GM06990 (cell line): ENCODE results near the gene NIM1K.
"Not testable (repeated sequence)": the region's sequence is repeated elsewhere in the genome, so short reads cannot be mapped to it uniquely, and the experiment has no call there.

Experiments
- DNase-seq: peaks from one replicate; pipeline ENCODE4 v3.0.0-alpha.2; 2011; ENCODE audit not compliant: insufficient read length; ENCODE audit errors: extremely low read depth
- H3K27me3 ChIP-seq: replicated peaks from 2 replicates; pipeline ENCODE4 v1.6.0; 2011; ENCODE audit warnings: low read length; ENCODE audit not compliant: control insufficient read depth, insufficient read depth
- H3K36me3 ChIP-seq: 2 replicates; pipeline ENCODE4 v1.5.1; 2011; ENCODE audit warnings: low read length; ENCODE audit not compliant: control insufficient read depth, insufficient read depth
- H3K4me3 ChIP-seq: replicated peaks from 2 replicates; pipeline ENCODE4 v1.5.1; 2011; ENCODE audit warnings: low read depth, mild to moderate bottlenecking, control low read depth, low read length
- TF ChIP-seq, protein P1 (sequence below): IDR thresholded peaks from 2 replicates; pipeline ENCODE4 v1.5.1; 2011; ENCODE audit warnings: low read length, control low read depth, mild to moderate bottlenecking, inconsistent platforms; ENCODE audit not compliant: insufficient read depth, poor library complexity, severe bottlenecking

Gene NIM1K

DNA sequence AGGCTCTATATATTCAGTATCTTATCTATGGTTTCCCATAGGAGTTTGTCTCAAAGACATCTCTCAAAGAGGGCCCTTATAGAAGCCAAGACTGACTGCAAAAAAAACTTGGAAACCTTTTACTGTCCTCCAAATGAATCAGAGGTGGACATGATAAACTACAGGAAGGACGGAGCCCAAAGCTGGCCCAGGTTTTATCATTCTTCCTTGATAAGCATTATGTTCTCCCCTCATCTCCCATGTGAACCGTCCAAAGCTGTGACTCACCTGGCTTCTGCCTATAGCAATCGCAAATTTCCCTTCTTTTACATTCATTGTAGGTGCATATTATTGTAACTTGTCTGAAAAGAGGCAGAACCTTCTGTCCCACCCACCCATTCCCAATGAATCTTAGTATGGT, 35.0 kb upstream of the NIM1K start:
- DNase-seq: no peak
- TF ChIP-seq, protein P1, sequence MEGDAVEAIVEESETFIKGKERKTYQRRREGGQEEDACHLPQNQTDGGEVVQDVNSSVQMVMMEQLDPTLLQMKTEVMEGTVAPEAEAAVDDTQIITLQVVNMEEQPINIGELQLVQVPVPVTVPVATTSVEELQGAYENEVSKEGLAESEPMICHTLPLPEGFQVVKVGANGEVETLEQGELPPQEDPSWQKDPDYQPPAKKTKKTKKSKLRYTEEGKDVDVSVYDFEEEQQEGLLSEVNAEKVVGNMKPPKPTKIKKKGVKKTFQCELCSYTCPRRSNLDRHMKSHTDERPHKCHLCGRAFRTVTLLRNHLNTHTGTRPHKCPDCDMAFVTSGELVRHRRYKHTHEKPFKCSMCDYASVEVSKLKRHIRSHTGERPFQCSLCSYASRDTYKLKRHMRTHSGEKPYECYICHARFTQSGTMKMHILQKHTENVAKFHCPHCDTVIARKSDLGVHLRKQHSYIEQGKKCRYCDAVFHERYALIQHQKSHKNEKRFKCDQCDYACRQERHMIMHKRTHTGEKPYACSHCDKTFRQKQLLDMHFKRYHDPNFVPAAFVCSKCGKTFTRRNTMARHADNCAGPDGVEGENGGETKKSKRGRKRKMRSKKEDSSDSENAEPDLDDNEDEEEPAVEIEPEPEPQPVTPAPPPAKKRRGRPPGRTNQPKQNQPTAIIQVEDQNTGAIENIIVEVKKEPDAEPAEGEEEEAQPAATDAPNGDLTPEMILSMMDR: no peak

DNA sequence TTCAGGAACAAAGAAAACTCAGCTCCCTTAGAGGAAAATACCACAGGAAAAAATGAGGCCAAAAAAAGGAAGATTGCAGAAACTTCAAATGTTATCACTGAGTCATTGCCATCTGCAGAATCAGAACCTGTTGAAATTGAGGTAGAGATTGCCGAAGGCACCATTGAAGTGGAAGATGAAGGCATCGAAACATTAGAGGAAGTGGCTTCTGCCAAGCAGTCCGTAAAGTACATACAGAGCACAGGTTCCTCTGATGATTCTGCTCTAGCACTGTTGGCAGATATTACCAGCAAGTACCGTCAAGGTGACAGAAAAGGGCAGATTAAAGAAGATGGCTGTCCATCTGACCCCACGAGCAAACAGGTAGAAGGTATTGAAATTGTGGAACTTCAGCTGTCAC, 30.8 kb upstream of the NIM1K start:
- TF ChIP-seq, protein P1: no peak
- Histone ChIP-seq H3K4me3 (no peak overlapping the region), H3K36me3 (peaks cover 4% of the 10 kb centered on the region), H3K27me3 (no peaks in the 10 kb centered on the region)
- no peak for DNase-seq

More for the DNA sequence above, 35.0 kb upstream of the NIM1K start:
- H3K4me3 ChIP-seq: no peak overlapping the region
- H3K36me3 ChIP-seq: peaks cover 1% of the 10 kb centered on the region
- H3K27me3 ChIP-seq: no peaks in the 10 kb centered on the region

DNA sequence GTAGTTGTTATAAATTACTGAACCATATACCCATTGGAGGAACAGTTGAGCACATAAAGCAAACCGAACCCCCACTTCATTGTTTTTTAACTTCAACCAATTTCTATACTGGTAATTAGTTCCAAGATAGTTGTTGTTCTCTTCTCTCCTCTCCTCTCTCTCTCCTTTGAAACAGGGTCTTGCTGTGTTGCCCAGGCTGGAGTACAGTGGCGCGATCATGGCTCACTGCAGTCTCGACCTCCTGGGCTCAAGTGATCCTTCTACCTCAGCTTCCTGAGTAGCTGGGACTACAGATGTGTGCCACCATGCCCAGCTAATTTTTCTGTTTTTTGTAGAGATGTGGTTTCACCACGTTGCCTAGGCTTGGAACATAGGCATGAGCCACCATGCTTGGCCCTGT, 27.2 kb upstream of the NIM1K start:
- H3K36me3 ChIP-seq, DNase-seq, H3K4me3 ChIP-seq, H3K27me3 ChIP-seq: not testable (repeated sequence)

DNA sequence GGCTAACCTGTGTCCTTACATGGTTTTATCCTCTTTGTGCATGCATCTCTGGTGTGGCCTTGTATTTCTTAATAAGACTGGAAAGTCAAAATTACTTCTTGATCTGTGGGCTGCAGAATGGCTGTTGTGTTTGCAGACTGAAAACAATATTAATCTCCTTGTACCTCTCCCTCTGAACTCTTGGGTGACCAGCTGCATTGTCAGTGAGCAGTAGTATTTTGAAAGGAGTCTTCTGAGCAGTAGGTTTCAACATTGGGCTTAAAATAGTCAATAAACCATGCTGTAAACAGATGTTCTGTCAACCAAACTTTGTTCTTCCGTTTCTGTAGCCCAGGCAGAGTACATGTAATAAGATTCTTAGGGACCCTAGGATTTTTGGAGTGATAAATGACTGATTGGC, 26.7 kb upstream of the NIM1K start:
- TF ChIP-seq, protein P1: no peak
- Histone ChIP-seq H3K27me3 (no peaks in the 10 kb centered on the region), H3K4me3 (no peak overlapping the region), H3K36me3 (peaks cover 4% of the 10 kb centered on the region)
- DNase-seq: no peak

DNA sequence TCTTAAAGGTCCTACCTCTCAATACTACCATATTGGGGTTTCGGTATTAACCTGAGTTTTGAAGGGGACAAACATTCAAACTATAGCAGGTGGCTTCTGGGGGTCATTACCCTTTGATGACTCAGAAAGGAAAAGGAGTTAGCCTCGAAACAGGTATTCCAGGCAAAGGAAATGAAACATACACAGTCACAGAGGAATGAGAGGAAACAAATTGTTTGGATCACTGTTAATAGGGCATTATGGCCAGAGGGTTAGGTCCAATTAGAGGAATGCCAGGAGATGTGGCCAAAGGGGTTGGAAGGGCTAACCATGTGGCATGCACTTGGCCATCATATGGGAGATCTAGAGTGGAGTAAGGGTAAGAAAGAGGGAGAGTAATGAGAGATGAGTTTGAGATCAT, 23.9 kb upstream of the NIM1K start:
- no peak overlapping the region for H3K4me3 ChIP-seq
- DNase-seq: no peak
- peaks cover 3% of the 10 kb centered on the region for H3K36me3 ChIP-seq
- TF ChIP-seq, protein P1: no peak
- H3K27me3 ChIP-seq: no peaks in the 10 kb centered on the region

DNA sequence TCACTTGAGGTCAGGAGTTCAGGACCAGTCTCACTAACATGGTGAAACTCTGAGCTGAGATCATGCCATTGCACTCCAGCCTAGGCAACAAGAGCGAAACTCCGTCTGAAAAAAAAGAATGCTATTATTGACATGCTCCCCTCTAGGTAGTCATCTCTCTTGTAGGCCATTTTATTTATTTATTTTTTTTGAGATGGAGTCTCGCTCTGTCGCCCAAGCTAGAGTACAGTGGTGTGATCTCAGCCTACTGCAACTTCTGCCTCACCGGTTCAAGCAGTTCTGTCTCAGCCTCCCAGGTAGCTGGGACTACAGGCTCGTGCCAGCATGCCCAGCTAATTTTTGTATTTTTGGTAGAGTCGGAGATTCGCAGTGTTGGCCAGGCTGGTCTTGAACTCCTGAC, 20.6 kb upstream of the NIM1K start:
- Histone ChIP-seq H3K4me3 (no peak overlapping the region), H3K27me3 (no peaks in the 10 kb centered on the region), H3K36me3 (peaks cover 5% of the 10 kb centered on the region)
- TF ChIP-seq, protein P1: no peak
- DNase-seq: no peak
